Vagina (tissue), 2 donors: ENCODE data around the gene HDGFL2.

ENCODE experiments used
- CTCF ChIP-seq, 3 experiments: fragments of 450-650 bp in 2 of 3; fragments of 200-600 bp in 1 of 3; sonication (generic) in 1 of 3; IDR thresholded peaks; one replicate each; pipeline ENCODE4 v1.5.1; 2017 to 2019; ENCODE audit warnings: antibody characterized with exemption in 3 of 3, mild to moderate bottlenecking in 2 of 3, moderate library complexity in 2 of 3
- POLR2A ChIP-seq, 2 donors: fragments of 450-650 bp; IDR thresholded peaks; one replicate each; pipeline ENCODE4 v1.6.1; 2017; ENCODE audit warnings: antibody characterized with exemption in 2 of 2, mild to moderate bottlenecking in 2 of 2, moderate library complexity in 2 of 2
- POLR2AphosphoS5 ChIP-seq, 2 donors: sonication (generic); formaldehyde crosslinking; IDR thresholded peaks; one replicate each; pipeline ENCODE4 v1.9.0; 2017; ENCODE audit warnings: antibody characterized with exemption in 2 of 2, mild to moderate bottlenecking in 2 of 2, low read depth in 1 of 2; ENCODE audit not compliant: insufficient read depth in 1 of 2

DNA sequence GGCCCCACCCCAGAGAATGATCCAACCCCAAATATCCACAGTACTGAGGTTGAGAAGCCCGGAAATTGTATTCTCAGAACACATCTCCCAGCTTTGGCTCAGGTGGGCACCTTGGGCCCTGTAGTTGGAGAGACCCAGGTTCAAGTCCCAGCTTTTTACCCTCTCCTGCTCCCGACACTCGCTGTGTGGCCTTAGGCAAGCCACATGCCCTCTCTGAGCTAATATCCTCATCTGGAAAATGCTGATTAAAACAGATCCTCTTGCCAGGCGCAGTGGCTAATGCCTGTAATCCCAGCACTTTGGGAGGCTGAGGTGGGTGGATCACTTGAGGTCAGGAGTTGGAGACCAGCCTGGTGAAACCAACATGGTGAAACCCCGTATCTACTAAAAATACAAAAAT is 43.6 kb downstream of the HDGFL2 start:
- TF ChIP-seq POLR2AphosphoS5 (IDR thresholded peaks at IDR 0.05; ENCODE audit: insufficient read depth in 1 of 2, low read depth in 1 of 2) (no peak), POLR2A (IDR thresholded peaks at IDR 0.05) (no peak), CTCF (IDR thresholded peaks at IDR 0.05) (no peak)
